Measurements from ENCODE around the gene ESRRA. TPM values are rescaled to one million over a fixed set of nuclear protein-coding genes. Genes with fewer than 3 reads are reported as not detected.

The ESRRA gene
- polyA plus RNA-seq, 1 donor from 2014 or later: 29.0 TPM

GRCh38 chr11:64341851-64342791, 36.8 kb downstream of the ESRRA start:
- Histone ChIP-seq H4K20me1 (ENCODE audit: insufficient read depth) (no peaks in the 10 kb centered on the region), H3K4me2 (ENCODE audit: low read length) (no peak overlapping the region), H3K9me3 (ENCODE audit: low read length) (no peaks in the 10 kb centered on the region), H3K9me2 (ENCODE audit: insufficient read depth, low read length) (no peaks in the 10 kb centered on the region), H3K36me3 (ENCODE audit: insufficient read depth, low read length) (no peaks in the 10 kb centered on the region), H3F3A (ENCODE audit: insufficient read depth, low read length, poor library complexity, severe bottlenecking) (no peaks in the 10 kb centered on the region), H3K79me2 (replicated peaks; ENCODE audit: insufficient read depth, low read length) (no peaks in the 10 kb centered on the region), H3K4me3 (ENCODE audit: low read length) (no peak overlapping the region), H3K27me3 (ENCODE audit: insufficient read depth, low read depth, low read length) (no peaks in the 10 kb centered on the region), H2AFZ (ENCODE audit: low read depth, low read length) (no peak overlapping the region), H3K27ac (ENCODE audit: low read length) (no peak overlapping the region), H3K9ac (ENCODE audit: low read length) (no peak overlapping the region)
- TF ChIP-seq, protein P1, sequence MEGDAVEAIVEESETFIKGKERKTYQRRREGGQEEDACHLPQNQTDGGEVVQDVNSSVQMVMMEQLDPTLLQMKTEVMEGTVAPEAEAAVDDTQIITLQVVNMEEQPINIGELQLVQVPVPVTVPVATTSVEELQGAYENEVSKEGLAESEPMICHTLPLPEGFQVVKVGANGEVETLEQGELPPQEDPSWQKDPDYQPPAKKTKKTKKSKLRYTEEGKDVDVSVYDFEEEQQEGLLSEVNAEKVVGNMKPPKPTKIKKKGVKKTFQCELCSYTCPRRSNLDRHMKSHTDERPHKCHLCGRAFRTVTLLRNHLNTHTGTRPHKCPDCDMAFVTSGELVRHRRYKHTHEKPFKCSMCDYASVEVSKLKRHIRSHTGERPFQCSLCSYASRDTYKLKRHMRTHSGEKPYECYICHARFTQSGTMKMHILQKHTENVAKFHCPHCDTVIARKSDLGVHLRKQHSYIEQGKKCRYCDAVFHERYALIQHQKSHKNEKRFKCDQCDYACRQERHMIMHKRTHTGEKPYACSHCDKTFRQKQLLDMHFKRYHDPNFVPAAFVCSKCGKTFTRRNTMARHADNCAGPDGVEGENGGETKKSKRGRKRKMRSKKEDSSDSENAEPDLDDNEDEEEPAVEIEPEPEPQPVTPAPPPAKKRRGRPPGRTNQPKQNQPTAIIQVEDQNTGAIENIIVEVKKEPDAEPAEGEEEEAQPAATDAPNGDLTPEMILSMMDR (IDR thresholded peaks at IDR 0.05; ENCODE audit: poor library complexity, severe bottlenecking): peak; percentile 20
- TF ChIP-seq, protein P2, sequence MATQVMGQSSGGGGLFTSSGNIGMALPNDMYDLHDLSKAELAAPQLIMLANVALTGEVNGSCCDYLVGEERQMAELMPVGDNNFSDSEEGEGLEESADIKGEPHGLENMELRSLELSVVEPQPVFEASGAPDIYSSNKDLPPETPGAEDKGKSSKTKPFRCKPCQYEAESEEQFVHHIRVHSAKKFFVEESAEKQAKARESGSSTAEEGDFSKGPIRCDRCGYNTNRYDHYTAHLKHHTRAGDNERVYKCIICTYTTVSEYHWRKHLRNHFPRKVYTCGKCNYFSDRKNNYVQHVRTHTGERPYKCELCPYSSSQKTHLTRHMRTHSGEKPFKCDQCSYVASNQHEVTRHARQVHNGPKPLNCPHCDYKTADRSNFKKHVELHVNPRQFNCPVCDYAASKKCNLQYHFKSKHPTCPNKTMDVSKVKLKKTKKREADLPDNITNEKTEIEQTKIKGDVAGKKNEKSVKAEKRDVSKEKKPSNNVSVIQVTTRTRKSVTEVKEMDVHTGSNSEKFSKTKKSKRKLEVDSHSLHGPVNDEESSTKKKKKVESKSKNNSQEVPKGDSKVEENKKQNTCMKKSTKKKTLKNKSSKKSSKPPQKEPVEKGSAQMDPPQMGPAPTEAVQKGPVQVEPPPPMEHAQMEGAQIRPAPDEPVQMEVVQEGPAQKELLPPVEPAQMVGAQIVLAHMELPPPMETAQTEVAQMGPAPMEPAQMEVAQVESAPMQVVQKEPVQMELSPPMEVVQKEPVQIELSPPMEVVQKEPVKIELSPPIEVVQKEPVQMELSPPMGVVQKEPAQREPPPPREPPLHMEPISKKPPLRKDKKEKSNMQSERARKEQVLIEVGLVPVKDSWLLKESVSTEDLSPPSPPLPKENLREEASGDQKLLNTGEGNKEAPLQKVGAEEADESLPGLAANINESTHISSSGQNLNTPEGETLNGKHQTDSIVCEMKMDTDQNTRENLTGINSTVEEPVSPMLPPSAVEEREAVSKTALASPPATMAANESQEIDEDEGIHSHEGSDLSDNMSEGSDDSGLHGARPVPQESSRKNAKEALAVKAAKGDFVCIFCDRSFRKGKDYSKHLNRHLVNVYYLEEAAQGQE (IDR thresholded peaks at IDR 0.05; ENCODE audit: borderline replicate concordance): no peak

- no peaks in the 10 kb centered on the region for H3K27me3 ChIP-seq (ENCODE audit: insufficient read depth, low read depth, low read length)
- no peaks in the 10 kb centered on the region for H3K36me3 ChIP-seq (ENCODE audit: insufficient read depth, low read length)
- H3K9ac ChIP-seq (ENCODE audit: low read length): no peak overlapping the region
- no peak overlapping the region for H3K4me2 ChIP-seq (ENCODE audit: low read length)
- no peak overlapping the region for H3K27ac ChIP-seq (ENCODE audit: low read length)
- no peak overlapping the region for H3K4me3 ChIP-seq (ENCODE audit: low read length)
- H3K9me2 ChIP-seq (ENCODE audit: insufficient read depth, low read length): no peaks in the 10 kb centered on the region
- no peaks in the 10 kb centered on the region for H3K9me3 ChIP-seq (ENCODE audit: low read length)
- H3K79me2 ChIP-seq (replicated peaks; ENCODE audit: insufficient read depth, low read length): no peaks in the 10 kb centered on the region
- H4K20me1 ChIP-seq (ENCODE audit: insufficient read depth): no peaks in the 10 kb centered on the region
- H3F3A ChIP-seq (ENCODE audit: insufficient read depth, low read length, poor library complexity, severe bottlenecking): no peaks in the 10 kb centered on the region
- no peak for TF ChIP-seq EP300 (conservative IDR thresholded peaks at IDR 0.05; ENCODE audit: poor library complexity, severe bottlenecking)
- no peak for TF ChIP-seq MXI1 (conservative IDR thresholded peaks at IDR 0.05; ENCODE audit: poor library complexity, severe bottlenecking)
- TF ChIP-seq RAD21 (conservative IDR thresholded peaks at IDR 0.05): no peak
- TF ChIP-seq, protein P1 (IDR thresholded peaks at IDR 0.05; ENCODE audit: poor library complexity, severe bottlenecking): no peak
- TF ChIP-seq EZH2 (IDR thresholded peaks at IDR 0.05; ENCODE audit: borderline replicate concordance, insufficient read depth, low read length, poor library complexity, severe bottlenecking): no peak
- TF ChIP-seq POLR2AphosphoS5 (IDR thresholded peaks at IDR 0.05): no peak
- TF ChIP-seq TAF1 (IDR thresholded peaks at IDR 0.05; ENCODE audit: low read depth): no peak
- H2AFZ ChIP-seq (ENCODE audit: low read depth, low read length): no peak overlapping the region
Measured at GRCh38 chr11:64342869-64343745, 37.8 kb downstream of the ESRRA start.
